CD4-positive, alpha-beta T cell (primary cell): ENCODE results near the gene SV2A. TPM values are rescaled to one million over a fixed set of nuclear protein-coding genes. Genes with fewer than 3 reads are reported as not detected.
"Not testable (repeated sequence)": the region's sequence is repeated elsewhere in the genome, so short reads cannot be mapped to it uniquely, and the experiment has no call there.

Source experiments
- ATAC-seq: fragments of 200-7000 bp; cut with Tn5 transposase; one replicate; pipeline ENCODE4 v1.10.0; 2022; ENCODE audit warnings: mild to moderate bottlenecking; ENCODE audit not compliant: poor library complexity
- CTCF ChIA-PET: fragments of 350-600 bp; sonication (Branson Sonifier 250); formaldehyde crosslinking; loops from one replicate; lab custom pipeline; 2021; ENCODE audit warnings: antibody characterized with exemption, inconsistent platforms; lab: Charles Lee
- POLR2A ChIA-PET: fragments of 350-600 bp; sonication (Branson Sonifier 250); formaldehyde crosslinking; loops from one replicate; lab custom pipeline; 2021; ENCODE audit warnings: antibody characterized with exemption, inconsistent platforms; lab: Charles Lee
- DNase-seq, 14 experiments: peaks; one replicate each; pipeline ENCODE4 v3.0.0-alpha.2; 2013 to 2020; ENCODE audit warnings: mixed read lengths in 2 of 14
- H3K27ac ChIP-seq, 2 donors: one replicate each; pipeline versions ENCODE4 v1.5.1 to v1.7.0; 2013; ENCODE audit warnings: low read length in 2 of 2, low read depth in 1 of 2, mild to moderate bottlenecking in 1 of 2
- H3K27me3 ChIP-seq, 2 experiments: 1 replicate in 1 of 2; 2 replicates in 1 of 2; pipeline versions ENCODE4 v1.6.1 to v1.7.0; 2013; ENCODE audit warnings: low read length in 2 of 2, control low read depth in 1 of 2, mild to moderate bottlenecking in 1 of 2, moderate library complexity in 1 of 2; ENCODE audit not compliant: insufficient read depth in 2 of 2, control insufficient read depth in 1 of 2
- H3K36me3 ChIP-seq: one replicate; pipeline ENCODE4 v1.6.1; 2013; ENCODE audit warnings: low read length, control low read depth; ENCODE audit not compliant: insufficient read depth
- H3K4me1 ChIP-seq: one replicate; pipeline ENCODE4 v1.6.1; 2013; ENCODE audit warnings: low read length, control low read depth; ENCODE audit not compliant: insufficient read depth
- H3K4me3 ChIP-seq: one replicate; pipeline ENCODE4 v1.5.1; 2013; ENCODE audit warnings: mild to moderate bottlenecking, low read length, moderate library complexity
- H3K9me3 ChIP-seq, 2 experiments: 1 replicate in 1 of 2; 2 replicates in 1 of 2; pipeline versions ENCODE4 v1.6.1 to v1.7.0; 2013; ENCODE audit warnings: low read length in 2 of 2, mild to moderate bottlenecking in 2 of 2, control low read depth in 1 of 2, moderate library complexity in 1 of 2; ENCODE audit not compliant: control insufficient read depth in 1 of 2, insufficient read depth in 1 of 2
- H3K27ac Mint-ChIP-seq: one replicate; pipeline ENCODE4 v1.8.0; 2020; ENCODE audit warnings: mixed read lengths
- H3K27me3 Mint-ChIP-seq: one replicate; pipeline ENCODE4 v1.8.0; 2021; ENCODE audit warnings: mixed read lengths
- H3K36me3 Mint-ChIP-seq: one replicate; pipeline ENCODE4 v1.8.0; 2021; ENCODE audit warnings: low read depth, mixed read lengths
- H3K4me1 Mint-ChIP-seq: one replicate; pipeline ENCODE4 v1.8.0; 2021; ENCODE audit warnings: low read depth, mixed read lengths
- H3K4me3 Mint-ChIP-seq: one replicate; pipeline ENCODE4 v1.8.0; 2020; ENCODE audit warnings: mild to moderate bottlenecking, mixed read lengths
- H3K9me3 Mint-ChIP-seq: one replicate; pipeline ENCODE4 v1.8.0; 2020; ENCODE audit warnings: mixed read lengths
- CTCF ChIP-seq: fragments of 200-600 bp; IDR thresholded peaks from one replicate; pipeline ENCODE4 v1.8.0; 2022; ENCODE audit warnings: antibody characterized with exemption, mild to moderate bottlenecking
- intact Hi-C, 2 experiments: fragments of 100-400 bp; cut with DNase I in 1 of 2; cut with micrococcal nuclease in 1 of 2; formaldehyde crosslinking; loops; one replicate each; pipeline versions ENCODE4 v1.15.1 to v1.9.0; 2023 to 2025; cut with DNase I, micrococcal nuclease
- total RNA-seq, 174 experiments: library from RNA in 2 of 174; stranded (reverse) in 2 of 174; gene quantifications; one replicate each; pipeline ENCODE4 v1.2.3 and lab custom pipeline; 2021 to 2026

SV2A gene
- total RNA-seq, 2 experiments from 2014 or later = 2.5 to 2.9 TPM

DNA sequence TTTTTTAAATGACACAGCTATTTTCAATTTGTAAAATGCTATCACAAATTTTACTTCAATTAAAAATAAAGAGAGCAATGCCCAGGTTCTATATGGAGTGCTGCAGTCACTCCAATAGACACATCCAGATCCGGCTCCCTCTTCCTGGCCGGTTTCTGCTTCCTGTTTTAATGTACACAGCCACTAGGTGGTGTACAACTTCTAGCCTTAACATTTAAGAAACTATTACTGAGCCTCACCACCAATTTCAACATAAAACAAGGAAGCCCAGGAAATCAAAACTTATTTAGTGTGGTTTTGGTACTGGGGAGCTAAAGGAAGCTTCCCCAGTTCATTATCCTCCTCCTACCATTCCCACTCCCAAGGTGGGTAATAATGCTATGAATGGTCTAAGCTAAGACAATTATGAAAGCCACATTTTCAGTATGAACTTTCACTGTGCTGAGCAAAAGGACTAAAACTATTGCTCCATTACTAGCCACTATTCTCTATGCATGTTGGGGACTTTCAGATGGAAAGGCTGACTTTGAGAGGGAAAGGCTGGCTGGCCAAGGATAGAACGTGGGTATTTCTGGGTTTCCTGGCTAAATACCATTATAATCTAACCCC lies 44.5 kb upstream of the SV2A start:
- intact Hi-C loops = loop anchor here (1.0 to 5.0 kb wide), 3 partner anchors 88 to 225 kb away; no protein-coding TSS in a partner anchor

DNA sequence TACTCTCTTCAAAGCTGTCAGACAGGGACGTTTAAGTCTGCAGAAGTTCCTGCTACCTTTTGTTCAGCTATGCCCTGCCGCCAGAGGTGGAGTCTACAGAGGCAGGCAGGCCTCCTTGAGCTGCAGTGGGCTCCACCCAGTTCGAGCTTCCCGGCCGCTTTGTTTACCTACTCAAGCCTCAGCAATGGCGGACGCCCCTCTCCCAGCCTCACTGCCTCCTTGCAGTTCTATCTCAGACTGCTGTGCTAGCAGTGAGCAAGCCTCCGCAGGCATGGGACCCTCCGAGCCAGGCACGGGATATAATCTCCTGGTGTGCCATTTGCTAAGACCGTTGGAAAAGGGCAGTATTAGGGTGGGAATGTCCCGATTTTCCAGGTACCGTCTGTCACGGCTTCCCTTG lies 39.9 kb upstream of the SV2A start:
- H3K9me3 ChIP-seq, H3K27ac ChIP-seq, ATAC-seq, CTCF ChIA-PET, intact Hi-C loops, H3K9me3 Mint-ChIP-seq, H3K36me3 ChIP-seq, H3K4me3 Mint-ChIP-seq, H3K4me1 ChIP-seq, H3K27ac Mint-ChIP-seq, H3K27me3 Mint-ChIP-seq, POLR2A ChIA-PET, DNase-seq, H3K27me3 ChIP-seq, H3K4me3 ChIP-seq: not testable (repeated sequence)
- peaks cover 11% of the 10 kb centered on the region for H3K36me3 Mint-ChIP-seq
- peaks cover 14% of the 10 kb centered on the region for H3K4me1 Mint-ChIP-seq

More for the DNA sequence above, 44.5 kb upstream of the SV2A start:
- ChIA-PET POLR2A (interaction anchor here (1.0 to 3.0 kb wide), 3 partner anchors 34 to 225 kb away, joined by 3 to 22 read pairs (median 3); a partner anchor contains a TSS), CTCF (interaction anchor here (1.3 to 3.3 kb wide), 3 partner anchors 15 to 225 kb away, joined by 3 to 14 read pairs (median 14); no protein-coding TSS in a partner anchor)
- H3K36me3 ChIP-seq = peaks cover 26% of the 10 kb centered on the region
- Mint-ChIP-seq H3K27ac (no peak overlapping the region), H3K4me3 (no peak overlapping the region), H3K4me1 (peaks cover 21% of the 10 kb centered on the region), H3K27me3 (no peaks in the 10 kb centered on the region), H3K9me3 (no peaks in the 10 kb centered on the region), H3K36me3 (peaks cover 38% of the 10 kb centered on the region)
- ATAC-seq (peak; percentile 89), DNase-seq (peak in 13 of 14 experiments; percentile 11 to 80 (median 22))
- no peak overlapping the region for H3K27ac ChIP-seq
- H3K9me3 ChIP-seq = no peaks in the 10 kb centered on the region
- peaks cover 3% of the 10 kb centered on the region for H3K4me1 ChIP-seq
- H3K4me3 ChIP-seq = no peak overlapping the region
- peak; percentile 93 for TF ChIP-seq CTCF
- H3K27me3 ChIP-seq = no peaks in the 10 kb centered on the region

- Mint-ChIP-seq H3K4me1 (no peaks in the 10 kb centered on the region), H3K27ac (no peak overlapping the region), H3K4me3 (no peak overlapping the region), H3K36me3 (peaks cover 35% of the 10 kb centered on the region), H3K9me3 (no peaks in the 10 kb centered on the region), H3K27me3 (no peaks in the 10 kb centered on the region)
- CTCF ChIA-PET = no interaction called here
- Histone ChIP-seq H3K27ac (no peak overlapping the region), H3K4me1 (no peaks in the 10 kb centered on the region), H3K4me3 (no peak overlapping the region), H3K36me3 (peaks cover 22% of the 10 kb centered on the region), H3K9me3 (no peaks in the 10 kb centered on the region), H3K27me3 (no peaks in the 10 kb centered on the region)
- no peak for DNase-seq
- no peak for ATAC-seq
- intact Hi-C loops = no loop called here
- TF ChIP-seq CTCF = no peak
- POLR2A ChIA-PET = no interaction called here
These were observed 32.3 kb upstream of the SV2A start for GRCh38 chr1:149949911-149950310.

DNA sequence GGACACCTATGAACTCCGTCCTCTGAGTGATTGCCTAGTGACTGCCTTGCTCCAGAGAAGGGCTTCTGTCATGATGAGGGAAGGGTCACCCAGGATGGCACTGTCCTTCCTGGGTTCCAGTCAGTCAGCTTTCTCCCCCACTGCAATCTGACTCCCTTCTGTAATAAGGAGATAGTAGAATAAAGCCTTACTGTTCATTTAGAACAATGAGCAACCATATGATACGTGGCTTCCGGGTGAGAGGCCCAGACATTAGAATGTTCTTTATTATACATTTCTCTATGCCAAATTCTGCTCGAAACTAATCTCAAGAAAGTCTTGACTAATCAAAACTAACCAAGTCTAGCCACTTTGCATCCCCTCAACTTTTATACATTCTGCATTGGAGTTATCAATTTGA lies 27.6 kb upstream of the SV2A start:
- Histone ChIP-seq H3K9me3 (no peaks in the 10 kb centered on the region), H3K4me1 (peaks cover 3% of the 10 kb centered on the region), H3K4me3 (no peak overlapping the region), H3K27ac (no peak overlapping the region), H3K36me3 (peaks cover 25% of the 10 kb centered on the region), H3K27me3 (no peaks in the 10 kb centered on the region)
- Mint-ChIP-seq H3K36me3 (peaks cover 30% of the 10 kb centered on the region), H3K4me1 (no peaks in the 10 kb centered on the region), H3K9me3 (no peaks in the 10 kb centered on the region), H3K27me3 (no peaks in the 10 kb centered on the region), H3K4me3 (no peak overlapping the region), H3K27ac (no peak overlapping the region)
- CTCF ChIA-PET = no interaction called here
- ATAC-seq (no peak), DNase-seq (no peak)
- intact Hi-C loops = no loop called here
- POLR2A ChIA-PET = no interaction called here
- TF ChIP-seq CTCF = no peak
